HL-60 (cell line): ENCODE results near the gene ANTXR1.

Experiments
- CTCF ChIP-seq: IDR thresholded peaks from one replicate; pipeline ENCODE4 v1.5.1; 2011; ENCODE audit warnings: low read length, control low read depth, inconsistent platforms; ENCODE audit not compliant: insufficient read depth
- GABPA ChIP-seq: IDR thresholded peaks from 2 replicates; pipeline ENCODE4 v1.6.1; 2012; ENCODE audit warnings: low read depth
- POLR2AphosphoS5 ChIP-seq: IDR thresholded peaks from 2 replicates; pipeline ENCODE4 v1.6.1; 2012; ENCODE audit warnings: low read depth
- SPI1 ChIP-seq: IDR thresholded peaks from 2 replicates; pipeline ENCODE4 v1.6.1; 2012; ENCODE audit warnings: low read depth, mild to moderate bottlenecking, borderline replicate concordance

GRCh38 chr2:69183659-69184058, 170.7 kb downstream of the ANTXR1 start:
- TF ChIP-seq CTCF (no peak), GABPA (no peak), SPI1 (no peak), POLR2AphosphoS5 (no peak)
